ENCODE data around the gene EXD1.

Gene EXD1

DNA sequence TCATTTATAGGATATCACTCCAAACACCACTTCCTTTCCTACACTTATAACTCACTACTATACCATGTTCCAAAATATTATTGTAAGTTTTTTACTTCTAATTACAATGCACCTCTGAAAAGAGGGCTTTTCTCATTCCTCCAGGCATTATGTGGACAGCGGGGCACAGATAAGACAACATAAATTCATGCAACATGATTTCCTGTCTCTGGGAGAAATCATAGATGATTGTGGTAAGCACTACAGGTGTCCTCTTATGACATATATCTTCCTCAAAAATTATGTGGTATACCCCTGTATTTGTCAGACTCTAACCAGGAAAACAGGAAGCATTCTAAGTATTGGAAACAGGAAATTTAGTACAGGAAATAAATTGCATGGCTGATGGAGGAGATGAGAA lies 68.8 kb downstream of the EXD1 start:
- H3K9me3 ChIP-seq (ENCODE audit: severe bottlenecking) = no peaks in the 10 kb centered on the region
- ATAC-seq (ENCODE audit: low read depth) (peak; percentile 14; the same call in 1 of the 3 replicates), DNase-seq (ENCODE audit: low spot score) (no peak)
- H3K36me3 ChIP-seq (ENCODE audit: low read depth) = no peaks in the 10 kb centered on the region
- H3K27ac ChIP-seq (ENCODE audit: poor library complexity, severe bottlenecking) = no peak overlapping the region
- no peak overlapping the region for H3K4me3 ChIP-seq (ENCODE audit: severe bottlenecking)
- TF ChIP-seq, protein P1, sequence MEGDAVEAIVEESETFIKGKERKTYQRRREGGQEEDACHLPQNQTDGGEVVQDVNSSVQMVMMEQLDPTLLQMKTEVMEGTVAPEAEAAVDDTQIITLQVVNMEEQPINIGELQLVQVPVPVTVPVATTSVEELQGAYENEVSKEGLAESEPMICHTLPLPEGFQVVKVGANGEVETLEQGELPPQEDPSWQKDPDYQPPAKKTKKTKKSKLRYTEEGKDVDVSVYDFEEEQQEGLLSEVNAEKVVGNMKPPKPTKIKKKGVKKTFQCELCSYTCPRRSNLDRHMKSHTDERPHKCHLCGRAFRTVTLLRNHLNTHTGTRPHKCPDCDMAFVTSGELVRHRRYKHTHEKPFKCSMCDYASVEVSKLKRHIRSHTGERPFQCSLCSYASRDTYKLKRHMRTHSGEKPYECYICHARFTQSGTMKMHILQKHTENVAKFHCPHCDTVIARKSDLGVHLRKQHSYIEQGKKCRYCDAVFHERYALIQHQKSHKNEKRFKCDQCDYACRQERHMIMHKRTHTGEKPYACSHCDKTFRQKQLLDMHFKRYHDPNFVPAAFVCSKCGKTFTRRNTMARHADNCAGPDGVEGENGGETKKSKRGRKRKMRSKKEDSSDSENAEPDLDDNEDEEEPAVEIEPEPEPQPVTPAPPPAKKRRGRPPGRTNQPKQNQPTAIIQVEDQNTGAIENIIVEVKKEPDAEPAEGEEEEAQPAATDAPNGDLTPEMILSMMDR (IDR thresholded peaks at IDR 0.05; ENCODE audit: poor library complexity, severe bottlenecking) = no peak
- no peaks in the 10 kb centered on the region for H3K4me1 ChIP-seq (ENCODE audit: insufficient read depth, poor library complexity, severe bottlenecking)
- H3K27me3 ChIP-seq (ENCODE audit: insufficient read depth, poor library complexity, severe bottlenecking) = no peaks in the 10 kb centered on the region

DNA sequence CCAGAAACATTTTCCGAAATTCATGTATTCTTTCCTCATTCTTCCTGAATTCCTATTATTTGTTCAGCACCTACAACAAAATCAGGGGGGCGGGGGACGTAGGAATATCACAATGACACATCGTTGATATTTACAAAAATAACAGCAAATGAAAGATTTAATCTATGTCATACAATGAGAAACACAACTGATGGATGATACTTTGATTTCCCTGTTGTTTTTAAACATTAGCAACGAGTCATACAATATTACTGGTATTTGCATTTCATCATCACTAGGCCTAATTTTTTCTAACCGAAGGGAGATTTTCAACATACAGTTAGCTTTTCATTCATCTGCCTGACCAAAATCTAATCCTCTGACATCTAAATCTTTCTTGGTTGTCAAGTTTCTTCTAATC lies 69.2 kb downstream of the EXD1 start:
- TF ChIP-seq, protein P1 (IDR thresholded peaks at IDR 0.05; ENCODE audit: poor library complexity, severe bottlenecking) = no peak
- Histone ChIP-seq H3K27me3 (ENCODE audit: insufficient read depth, poor library complexity, severe bottlenecking) (no peaks in the 10 kb centered on the region), H3K4me1 (ENCODE audit: insufficient read depth, poor library complexity, severe bottlenecking) (no peaks in the 10 kb centered on the region), H3K9me3 (ENCODE audit: severe bottlenecking) (no peaks in the 10 kb centered on the region), H3K36me3 (ENCODE audit: low read depth) (no peaks in the 10 kb centered on the region), H3K27ac (ENCODE audit: poor library complexity, severe bottlenecking) (no peak overlapping the region), H3K4me3 (ENCODE audit: severe bottlenecking) (no peak overlapping the region)
- no peak for DNase-seq (ENCODE audit: low spot score)
- no peak for ATAC-seq (ENCODE audit: low read depth)

DNA sequence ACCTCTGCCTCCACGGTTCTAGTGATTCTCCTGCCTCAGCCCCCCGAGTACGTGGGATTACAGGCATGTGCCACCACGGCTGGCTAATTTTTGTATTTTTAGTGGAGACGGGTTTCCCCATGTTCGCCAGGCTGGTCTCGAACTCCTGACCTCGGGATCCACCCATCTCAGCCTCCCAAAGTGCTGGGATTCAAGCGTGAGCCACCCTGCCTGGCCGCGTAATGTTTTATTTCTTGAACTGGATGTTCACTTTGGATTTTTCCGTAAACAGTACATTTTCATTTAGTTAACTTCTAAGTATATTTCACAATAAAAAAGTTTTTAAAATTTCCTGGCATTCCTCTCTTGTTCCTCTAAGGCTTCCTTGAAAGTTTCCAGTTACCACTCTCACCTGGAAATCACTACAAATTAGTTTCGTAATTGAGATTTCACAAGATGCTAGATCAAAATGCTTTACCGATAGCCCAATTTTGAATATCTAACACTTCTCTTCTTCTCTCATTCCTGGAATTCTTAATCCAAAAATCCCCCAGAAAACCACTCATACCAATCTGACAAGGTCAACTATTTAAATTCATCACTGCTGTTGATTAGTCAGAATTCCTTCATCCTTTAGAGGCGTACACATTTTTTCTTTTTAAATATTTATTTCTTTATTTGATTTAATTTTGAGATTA lies 69.8 kb downstream of the EXD1 start:
- TF ChIP-seq, protein P1 (IDR thresholded peaks at IDR 0.05; ENCODE audit: poor library complexity, severe bottlenecking) = no peak
- H3K4me3 ChIP-seq (ENCODE audit: severe bottlenecking) = no peak overlapping the region
- DNase-seq (ENCODE audit: low spot score) (no peak), ATAC-seq (ENCODE audit: low read depth) (no peak)
- no peaks in the 10 kb centered on the region for H3K4me1 ChIP-seq (ENCODE audit: insufficient read depth, poor library complexity, severe bottlenecking)
- no peaks in the 10 kb centered on the region for H3K27me3 ChIP-seq (ENCODE audit: insufficient read depth, poor library complexity, severe bottlenecking)
- no peak overlapping the region for H3K27ac ChIP-seq (ENCODE audit: poor library complexity, severe bottlenecking)
- H3K9me3 ChIP-seq (ENCODE audit: severe bottlenecking) = no peaks in the 10 kb centered on the region
- no peaks in the 10 kb centered on the region for H3K36me3 ChIP-seq (ENCODE audit: low read depth)

DNA sequence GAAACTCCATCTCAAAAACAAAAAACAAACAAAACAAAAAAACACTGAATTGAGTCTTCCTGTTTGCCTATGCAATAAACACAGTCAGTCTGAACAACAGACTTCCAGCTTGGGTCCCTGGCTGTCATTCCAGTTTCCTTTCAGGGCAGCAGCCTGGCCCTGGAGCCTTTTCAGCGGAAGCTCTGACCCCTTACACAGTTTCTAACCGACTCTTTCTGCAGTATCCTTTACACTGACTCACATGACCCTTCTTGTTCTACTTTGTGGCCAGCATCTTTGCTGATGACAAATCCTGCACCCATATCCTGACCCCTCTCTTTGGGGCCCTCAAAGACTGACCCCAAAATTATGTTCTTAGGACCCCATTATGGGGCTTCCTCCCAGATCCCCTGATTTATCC lies 76.1 kb downstream of the EXD1 start:
- TF ChIP-seq, protein P1 (IDR thresholded peaks at IDR 0.05; ENCODE audit: poor library complexity, severe bottlenecking) = no peak
- DNase-seq (ENCODE audit: low spot score) (no peak), ATAC-seq (ENCODE audit: low read depth) (no peak)
- H3K4me1 ChIP-seq (ENCODE audit: insufficient read depth, poor library complexity, severe bottlenecking) = peaks cover 8% of the 10 kb centered on the region
- no peaks in the 10 kb centered on the region for H3K36me3 ChIP-seq (ENCODE audit: low read depth)
- H3K27ac ChIP-seq (ENCODE audit: poor library complexity, severe bottlenecking) = no peak overlapping the region
- no peak overlapping the region for H3K4me3 ChIP-seq (ENCODE audit: severe bottlenecking)
- no peaks in the 10 kb centered on the region for H3K27me3 ChIP-seq (ENCODE audit: insufficient read depth, poor library complexity, severe bottlenecking)
- no peaks in the 10 kb centered on the region for H3K9me3 ChIP-seq (ENCODE audit: severe bottlenecking)

DNA sequence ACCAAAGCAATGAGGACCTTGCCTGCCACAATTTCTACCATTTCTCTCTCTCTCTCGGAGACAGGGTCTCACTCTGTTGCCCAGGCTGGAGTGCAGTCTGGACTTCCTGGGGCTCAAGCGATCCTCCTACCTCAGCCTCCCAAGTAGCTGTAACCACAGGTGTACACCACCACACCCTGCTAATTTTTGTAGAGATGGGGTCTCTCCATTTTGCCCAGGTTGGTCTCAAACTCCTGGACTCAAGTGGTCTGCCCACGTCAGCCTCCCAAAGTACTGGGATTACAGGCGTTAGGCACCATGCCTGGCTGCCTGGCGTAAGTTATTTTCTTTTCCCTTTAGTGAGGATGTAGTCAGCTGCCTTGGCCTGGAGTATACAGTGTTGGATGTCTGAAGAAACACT lies 76.8 kb downstream of the EXD1 start:
- no peaks in the 10 kb centered on the region for H3K9me3 ChIP-seq (ENCODE audit: severe bottlenecking)
- no peaks in the 10 kb centered on the region for H3K27me3 ChIP-seq (ENCODE audit: insufficient read depth, poor library complexity, severe bottlenecking)
- H3K36me3 ChIP-seq (ENCODE audit: low read depth) = no peaks in the 10 kb centered on the region
- DNase-seq (ENCODE audit: low spot score) (no peak), ATAC-seq (ENCODE audit: low read depth) (no peak)
- no peak overlapping the region for H3K27ac ChIP-seq (ENCODE audit: poor library complexity, severe bottlenecking)
- H3K4me1 ChIP-seq (ENCODE audit: insufficient read depth, poor library complexity, severe bottlenecking) = peaks cover 8% of the 10 kb centered on the region
- H3K4me3 ChIP-seq (ENCODE audit: severe bottlenecking) = no peak overlapping the region
- TF ChIP-seq, protein P1 (IDR thresholded peaks at IDR 0.05; ENCODE audit: poor library complexity, severe bottlenecking) = no peak

All from RWPE2 (cell line).